HUES64 (cell line): ENCODE measurements around the gene KLRC4.
"Not testable (repeated sequence)": the region's sequence is repeated elsewhere in the genome, so short reads cannot be mapped to it uniquely, and the experiment has no call there.

Source experiments
- H3K27ac ChIP-seq: 2 replicates; pipeline ENCODE4 v1.7.0; 2013; ENCODE audit warnings: low read depth, low read length, inconsistent platforms
- H3K27me3 ChIP-seq: 2 replicates; pipeline ENCODE4 v1.6.1; 2013; ENCODE audit warnings: mild to moderate bottlenecking, low read length; ENCODE audit not compliant: insufficient read depth
- H3K36me3 ChIP-seq: 2 replicates; pipeline ENCODE4 v1.6.1; 2013; ENCODE audit warnings: mild to moderate bottlenecking, low read length; ENCODE audit not compliant: insufficient read depth
- H3K4me1 ChIP-seq: 2 replicates; pipeline ENCODE4 v1.6.1; 2013; ENCODE audit warnings: mild to moderate bottlenecking, low read length, moderate library complexity; ENCODE audit not compliant: insufficient read depth
- H3K4me3 ChIP-seq: 2 replicates; pipeline ENCODE4 v1.5.1; 2013; ENCODE audit warnings: mild to moderate bottlenecking, low read length, moderate library complexity
- H3K9ac ChIP-seq: 2 replicates; pipeline ENCODE4 v1.6.1; 2013; ENCODE audit warnings: mild to moderate bottlenecking, low read depth, low read length
- H3K9me3 ChIP-seq: 2 replicates; pipeline ENCODE4 v1.6.1; 2013; ENCODE audit warnings: low read depth, low read length; ENCODE audit not compliant: insufficient read depth
- WGBS: fragments of 150-250, 120-280 bp; methylation state at CpG from one replicate; pipeline ENCODE4 v1.1.7; 2013; ENCODE audit warnings: missing lambda C conversion rate; 5-methylcytosine and 5-hydroxymethylcytosine counted together

Gene KLRC4

GRCh38 chr12:10385166-10385613 lies 24.4 kb downstream of the KLRC4 start:
- no peaks in the 10 kb centered on the region for H3K36me3 ChIP-seq
- H3K27me3 ChIP-seq: no peaks in the 10 kb centered on the region
- no peak overlapping the region for H3K4me3 ChIP-seq
- no peak overlapping the region for H3K27ac ChIP-seq
- no peaks in the 10 kb centered on the region for H3K9me3 ChIP-seq
- H3K9ac ChIP-seq: no peak overlapping the region
- no peaks in the 10 kb centered on the region for H3K4me1 ChIP-seq
- WGBS: 92% methylated on average over 1 of the region's 2 CpGs

- Histone ChIP-seq H3K4me3 (no peak overlapping the region), H3K9ac (no peak overlapping the region), H3K4me1 (no peaks in the 10 kb centered on the region), H3K36me3 (no peaks in the 10 kb centered on the region), H3K27ac (no peak overlapping the region), H3K9me3 (no peaks in the 10 kb centered on the region), H3K27me3 (no peaks in the 10 kb centered on the region)
- 96% methylated on average over 3 of the region's 3 CpGs for WGBS
These were observed 25.4 kb downstream of the KLRC4 start for GRCh38 chr12:10384191-10384590.

GRCh38 chr12:10381928-10382628 lies 27.5 kb downstream of the KLRC4 start:
- Histone ChIP-seq H3K4me1 (no peaks in the 10 kb centered on the region), H3K4me3 (no peak overlapping the region), H3K9ac (no peak overlapping the region), H3K36me3 (no peaks in the 10 kb centered on the region), H3K9me3 (no peaks in the 10 kb centered on the region), H3K27ac (no peak overlapping the region), H3K27me3 (no peaks in the 10 kb centered on the region)
- 97% methylated on average over 4 of the region's 4 CpGs for WGBS

- H3K4me3 ChIP-seq, H3K27ac ChIP-seq, H3K27me3 ChIP-seq, H3K9me3 ChIP-seq, H3K36me3 ChIP-seq, H3K4me1 ChIP-seq, H3K9ac ChIP-seq: not testable (repeated sequence)
- 95% methylated on average over 2 of the region's 2 CpGs for WGBS
These were observed 30.8 kb downstream of the KLRC4 start for GRCh38 chr12:10378737-10379136.

GRCh38 chr12:10374624-10375018 lies 34.9 kb downstream of the KLRC4 start:
- no peak overlapping the region for H3K9ac ChIP-seq
- H3K27me3 ChIP-seq: no peaks in the 10 kb centered on the region
- 96% methylated on average over 3 of the region's 3 CpGs for whole genome bisulfite sequencing
- H3K4me3 ChIP-seq: no peak overlapping the region
- no peak overlapping the region for H3K27ac ChIP-seq
- H3K36me3 ChIP-seq: no peaks in the 10 kb centered on the region
- no peaks in the 10 kb centered on the region for H3K9me3 ChIP-seq
- H3K4me1 ChIP-seq: peaks cover 25% of the 10 kb centered on the region

- Histone ChIP-seq H3K27me3 (no peaks in the 10 kb centered on the region), H3K27ac (no peak overlapping the region), H3K36me3 (no peaks in the 10 kb centered on the region), H3K9ac (no peak overlapping the region), H3K4me3 (no peak overlapping the region), H3K9me3 (peaks cover 2% of the 10 kb centered on the region; the same call in 1 of the 2 replicates), H3K4me1 (peaks cover 25% of the 10 kb centered on the region)
- 76% methylated on average over 1 of the region's 1 CpG for WGBS
These were observed 37.0 kb downstream of the KLRC4 start for GRCh38 chr12:10372559-10372958.

GRCh38 chr12:10371893-10372535 lies 37.5 kb downstream of the KLRC4 start:
- not testable (repeated sequence) for H3K9ac ChIP-seq, H3K9me3 ChIP-seq, H3K36me3 ChIP-seq, H3K4me3 ChIP-seq, H3K27me3 ChIP-seq, H3K27ac ChIP-seq
- 94% methylated on average over 6 of the region's 6 CpGs for WGBS
- peaks cover 25% of the 10 kb centered on the region for H3K4me1 ChIP-seq

- Histone ChIP-seq H3K27ac (no peak overlapping the region), H3K27me3 (no peaks in the 10 kb centered on the region), H3K4me1 (peaks cover 40% of the 10 kb centered on the region), H3K9me3 (peaks cover 2% of the 10 kb centered on the region; the same call in 1 of the 2 replicates), H3K4me3 (no peak overlapping the region), H3K9ac (no peak overlapping the region), H3K36me3 (no peaks in the 10 kb centered on the region)
- WGBS: 93% methylated on average over 8 of the region's 8 CpGs
These were observed 39.8 kb downstream of the KLRC4 start for GRCh38 chr12:10369557-10370415.

- Histone ChIP-seq H3K36me3 (no peaks in the 10 kb centered on the region), H3K4me1 (peaks cover 53% of the 10 kb centered on the region), H3K27ac (no peak overlapping the region), H3K9ac (no peak overlapping the region), H3K4me3 (no peak overlapping the region), H3K27me3 (no peaks in the 10 kb centered on the region), H3K9me3 (peaks cover 2% of the 10 kb centered on the region; the same call in 1 of the 2 replicates)
- WGBS: 95% methylated on average over 8 of the region's 10 CpGs
These were observed 41.1 kb downstream of the KLRC4 start for GRCh38 chr12:10368206-10369171.

- H3K4me3 ChIP-seq, H3K27ac ChIP-seq, H3K9ac ChIP-seq, H3K9me3 ChIP-seq, H3K36me3 ChIP-seq, H3K27me3 ChIP-seq: not testable (repeated sequence)
- WGBS: 74% methylated on average over 4 of the region's 4 CpGs
- peaks cover 54% of the 10 kb centered on the region for H3K4me1 ChIP-seq
These were observed 41.8 kb downstream of the KLRC4 start for GRCh38 chr12:10367714-10368113.
